Neural cell (in vitro differentiated cells): ENCODE data around the gene HVCN1.

Experiments
- CTCF ChIP-seq: fragments of 450-650 bp; IDR thresholded peaks from 2 replicates; pipeline ENCODE4 v1.5.1; 2014; ENCODE audit warnings: antibody characterized with exemption, mild to moderate bottlenecking, moderate library complexity; ENCODE audit not compliant: poor library complexity, severe bottlenecking
- EZH2 ChIP-seq: fragments of 200-600, 300-800 bp; shearing (Covaris generic), sonication (generic); IDR thresholded peaks from 2 replicates; pipeline ENCODE4 v1.6.1; 2014; ENCODE audit warnings: antibody characterized with exemption, low read length, borderline replicate concordance, mild to moderate bottlenecking; ENCODE audit not compliant: insufficient read depth, poor library complexity, severe bottlenecking

- TF ChIP-seq EZH2, result no peak
- no peak for TF ChIP-seq CTCF
Observed at GRCh38 chr12:110680032-110680431, 8.9 kb downstream of the HVCN1 start.
